Stimulated activated CD4-positive, alpha-beta T cell treated with anti-CD3 and anti-CD28 coated beads, Interleukin-4, amount 100 ng/mL, for 48 hours (primary cell): ENCODE data around the gene NUDT2.

Experiments used
- DNase-seq, 2 donors: peaks; one replicate each; pipeline ENCODE4 v3.0.0-alpha.2; 2020; ENCODE audit warnings: low read depth in 2 of 2

NUDT2 gene

GRCh38 chr9:34385561-34386230 is 56.3 kb downstream of the NUDT2 start:
- no peak for DNase-seq

DNA sequence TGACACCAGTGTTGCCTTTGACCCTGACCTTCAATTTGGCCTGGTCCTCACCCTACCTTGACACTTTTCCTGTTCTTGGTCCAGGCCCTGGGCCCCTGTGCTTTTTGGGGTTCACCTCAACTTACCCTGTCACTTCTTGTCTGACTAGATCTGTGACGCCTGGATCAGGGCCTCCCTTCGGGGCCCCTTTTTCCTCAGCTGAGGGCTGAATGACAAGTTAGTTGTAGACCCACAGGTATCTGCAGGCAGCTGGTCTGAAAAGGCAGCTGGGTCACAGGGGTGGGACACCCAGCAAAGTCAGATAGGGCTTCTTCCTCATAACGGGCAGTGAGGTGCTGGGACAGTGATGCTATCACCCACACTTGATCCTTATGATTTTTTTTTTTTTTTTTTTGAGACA is 57.3 kb downstream of the NUDT2 start:
- DNase-seq: no peak

GRCh38 chr9:34387239-34387638 is 57.9 kb downstream of the NUDT2 start:
- DNase-seq: no peak

- no peak for DNase-seq
These were observed 63.1 kb downstream of the NUDT2 start for GRCh38 chr9:34392511-34392910.
